Glutamatergic neuron (in vitro differentiated cells): ENCODE measurements around the gene PLAAT5. TPM values are rescaled to one million over a fixed set of nuclear protein-coding genes. Genes with fewer than 3 reads are reported as not detected.
A peak's percentile ranks its signal among the peaks of the same experiment; 100 is the strongest.
"Not testable (repeated sequence)": the region's sequence is repeated elsewhere in the genome, so short reads cannot be mapped to it uniquely, and the experiment has no call there.

Experiments
- DNase-seq: peaks from one replicate; pipeline ENCODE4 v3.0.0; 2022
- H3K27ac Mint-ChIP-seq: one replicate; pipeline ENCODE4 v1.8.0; 2020; ENCODE audit warnings: mild to moderate bottlenecking, mixed read lengths, inconsistent platforms; ENCODE audit not compliant: unreplicated experiment
- H3K27me3 Mint-ChIP-seq: one replicate; pipeline ENCODE4 v1.8.0; 2020; ENCODE audit warnings: mild to moderate bottlenecking, moderate library complexity, mixed read lengths, inconsistent platforms; ENCODE audit not compliant: unreplicated experiment
- H3K36me3 Mint-ChIP-seq: one replicate; pipeline ENCODE4 v1.8.0; 2020; ENCODE audit warnings: mild to moderate bottlenecking, mixed read lengths, inconsistent platforms; ENCODE audit not compliant: unreplicated experiment
- H3K4me1 Mint-ChIP-seq: one replicate; pipeline ENCODE4 v1.8.0; 2020; ENCODE audit warnings: mild to moderate bottlenecking, low read depth, mixed read lengths, inconsistent platforms; ENCODE audit not compliant: unreplicated experiment
- H3K4me3 Mint-ChIP-seq: one replicate; pipeline ENCODE4 v1.8.0; 2020; ENCODE audit warnings: mild to moderate bottlenecking, mixed read lengths, inconsistent platforms; ENCODE audit not compliant: unreplicated experiment
- H3K9me3 Mint-ChIP-seq: one replicate; pipeline ENCODE4 v1.8.0; 2020; ENCODE audit warnings: mild to moderate bottlenecking, moderate library complexity, mixed read lengths, inconsistent platforms; ENCODE audit not compliant: unreplicated experiment
- total RNA-seq: library from RNA; stranded (reverse); fragmentation: NEBNext Ultra II Directional; extraction: Animal tissue kit (Norgen Biotek cat#: 25700); gene quantifications from one replicate; pipeline ENCODE4 v1.2.1, GENCODE V29; 2021; ENCODE audit not compliant: unreplicated experiment
- TF ChIP-seq, protein P1 (sequence below): fragments of 200-600 bp; sonication (generic); IDR thresholded peaks from one replicate; pipeline ENCODE4 v1.5.0; 2021; ENCODE audit not compliant: partially characterized antibody, unreplicated experiment

PLAAT5 gene
- total RNA-seq, 1 donor from 2014 or later, result 11.2 TPM

DNA sequence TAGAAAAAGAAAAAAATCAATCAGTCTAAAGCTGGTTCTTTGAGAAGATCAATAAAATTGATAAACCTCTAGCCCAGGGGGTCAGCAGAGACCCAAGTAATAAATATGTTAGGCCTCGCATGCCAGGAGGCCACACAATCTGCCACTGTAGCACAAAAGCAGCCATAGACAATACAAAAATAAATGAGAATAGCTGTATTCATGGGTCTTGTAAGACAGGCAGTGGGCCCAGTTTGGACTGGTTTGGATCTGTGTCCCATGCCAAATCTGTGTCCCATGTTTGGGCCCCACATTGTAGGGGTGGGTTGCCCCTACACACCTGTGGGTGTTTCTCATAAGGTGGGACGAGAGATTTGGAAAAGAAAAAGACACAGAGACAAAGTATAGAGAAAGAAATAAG, 39.1 kb upstream of the PLAAT5 start:
- TF ChIP-seq, protein P1, sequence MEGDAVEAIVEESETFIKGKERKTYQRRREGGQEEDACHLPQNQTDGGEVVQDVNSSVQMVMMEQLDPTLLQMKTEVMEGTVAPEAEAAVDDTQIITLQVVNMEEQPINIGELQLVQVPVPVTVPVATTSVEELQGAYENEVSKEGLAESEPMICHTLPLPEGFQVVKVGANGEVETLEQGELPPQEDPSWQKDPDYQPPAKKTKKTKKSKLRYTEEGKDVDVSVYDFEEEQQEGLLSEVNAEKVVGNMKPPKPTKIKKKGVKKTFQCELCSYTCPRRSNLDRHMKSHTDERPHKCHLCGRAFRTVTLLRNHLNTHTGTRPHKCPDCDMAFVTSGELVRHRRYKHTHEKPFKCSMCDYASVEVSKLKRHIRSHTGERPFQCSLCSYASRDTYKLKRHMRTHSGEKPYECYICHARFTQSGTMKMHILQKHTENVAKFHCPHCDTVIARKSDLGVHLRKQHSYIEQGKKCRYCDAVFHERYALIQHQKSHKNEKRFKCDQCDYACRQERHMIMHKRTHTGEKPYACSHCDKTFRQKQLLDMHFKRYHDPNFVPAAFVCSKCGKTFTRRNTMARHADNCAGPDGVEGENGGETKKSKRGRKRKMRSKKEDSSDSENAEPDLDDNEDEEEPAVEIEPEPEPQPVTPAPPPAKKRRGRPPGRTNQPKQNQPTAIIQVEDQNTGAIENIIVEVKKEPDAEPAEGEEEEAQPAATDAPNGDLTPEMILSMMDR, result no peak
- Mint-ChIP-seq H3K27me3 (peaks cover under 1% of the 10 kb centered on the region), H3K9me3 (peaks cover 3% of the 10 kb centered on the region), H3K4me3 (peak overlapping the region; percentile 18), H3K4me1 (peaks cover 43% of the 10 kb centered on the region), H3K27ac (no peak overlapping the region), H3K36me3 (no peaks in the 10 kb centered on the region)
- DNase-seq, result no peak

DNA sequence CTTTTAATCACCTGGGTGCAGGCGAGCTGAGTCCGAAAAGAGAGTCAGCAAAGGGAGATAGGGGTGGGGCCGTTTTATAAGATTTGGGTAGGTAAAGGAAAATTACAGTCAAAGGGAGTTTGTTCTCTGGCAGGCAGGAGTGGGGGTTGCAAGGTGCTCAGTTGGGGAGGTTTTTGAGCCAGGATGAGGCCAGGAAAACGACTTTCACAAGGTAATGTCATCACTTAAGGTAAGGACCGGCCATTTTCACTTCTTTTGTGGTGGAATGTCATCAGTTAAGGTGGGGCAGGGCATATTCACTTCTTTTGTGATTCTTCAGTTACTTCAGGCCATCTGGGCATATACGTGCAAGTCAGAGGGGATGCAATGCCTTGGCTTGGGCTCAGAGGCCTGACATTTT, 38.4 kb upstream of the PLAAT5 start:
- H3K4me1 Mint-ChIP-seq, result peaks cover 43% of the 10 kb centered on the region
- DNase-seq, H3K9me3 Mint-ChIP-seq, H3K27ac Mint-ChIP-seq, H3K36me3 Mint-ChIP-seq, H3K27me3 Mint-ChIP-seq: not testable (repeated sequence)
- H3K4me3 Mint-ChIP-seq, result peak overlapping the region; percentile 51

DNA sequence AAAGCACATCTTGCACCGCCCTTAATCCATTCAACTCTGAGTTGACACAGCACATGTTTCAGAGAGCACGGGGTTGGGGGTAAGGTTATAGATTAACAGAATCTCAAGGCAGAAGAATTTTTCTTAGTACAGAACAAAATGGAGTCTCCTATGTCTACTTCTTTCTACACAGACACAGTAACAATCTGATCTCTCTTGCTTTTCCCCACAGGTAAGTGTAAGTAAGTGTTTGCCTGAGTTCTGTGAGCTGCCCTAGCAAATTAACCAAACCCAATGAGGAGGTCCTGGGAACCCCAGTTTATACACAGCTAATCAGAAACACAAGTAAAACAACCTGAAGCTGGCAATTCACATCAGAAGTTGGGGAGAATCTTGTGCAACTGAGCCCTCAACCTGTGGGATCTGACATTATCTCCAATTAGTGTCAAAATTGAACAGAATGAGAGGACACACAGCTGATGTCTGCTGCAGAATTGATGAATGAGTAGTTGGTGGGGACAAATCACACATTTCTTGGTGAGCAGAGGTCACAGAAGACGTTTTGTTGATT, 37.8 kb upstream of the PLAAT5 start:
- not testable (repeated sequence) for DNase-seq, H3K36me3 Mint-ChIP-seq, H3K27ac Mint-ChIP-seq, H3K27me3 Mint-ChIP-seq, H3K9me3 Mint-ChIP-seq
- H3K4me1 Mint-ChIP-seq, result peaks cover 43% of the 10 kb centered on the region
- H3K4me3 Mint-ChIP-seq, result peak overlapping the region; percentile 46

DNA sequence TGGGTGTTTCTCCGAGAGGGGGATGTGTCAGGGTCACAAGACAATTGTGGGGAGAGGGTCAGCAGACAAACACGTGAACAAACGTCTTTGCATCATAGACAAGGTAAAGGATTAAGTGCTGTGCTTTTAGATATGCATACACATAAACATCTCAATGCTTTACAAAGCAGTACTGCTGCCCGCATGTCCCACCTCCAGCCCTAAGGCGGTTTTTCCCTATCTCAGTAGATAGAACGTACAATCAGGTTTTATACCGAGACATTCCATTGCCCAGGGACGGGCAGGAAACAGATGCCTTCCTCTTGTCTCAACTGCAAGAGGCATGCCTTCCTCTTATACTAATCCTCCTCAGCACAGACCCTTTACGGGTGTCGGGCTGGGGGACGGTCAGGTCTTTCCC, 37.2 kb upstream of the PLAAT5 start:
- peaks cover 39% of the 10 kb centered on the region for H3K4me1 Mint-ChIP-seq
- H3K27ac Mint-ChIP-seq, H3K27me3 Mint-ChIP-seq, DNase-seq, H3K4me3 Mint-ChIP-seq, H3K9me3 Mint-ChIP-seq, H3K36me3 Mint-ChIP-seq: not testable (repeated sequence)

DNA sequence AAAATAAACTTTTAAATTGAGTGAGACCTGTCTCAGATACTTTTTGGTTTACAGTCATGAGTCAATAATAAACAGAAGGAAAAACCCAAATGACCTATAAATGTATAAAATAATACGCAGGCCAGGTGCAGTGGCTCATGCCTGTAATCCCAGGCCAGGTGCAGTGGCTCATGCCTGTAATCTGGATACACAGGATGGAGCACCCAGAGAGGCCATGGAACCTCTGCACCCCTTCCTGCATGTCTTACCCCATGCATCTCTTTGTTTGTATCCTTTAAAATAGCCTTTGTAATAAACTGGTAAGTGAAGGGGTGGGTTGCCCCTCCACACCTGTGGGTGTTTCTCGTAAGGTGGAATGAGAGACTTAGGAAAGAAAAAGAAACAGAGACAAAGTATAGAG, 36.7 kb upstream of the PLAAT5 start:
- H3K9me3 Mint-ChIP-seq, result peaks cover 5% of the 10 kb centered on the region
- no peaks in the 10 kb centered on the region for H3K27me3 Mint-ChIP-seq
- DNase-seq, result no peak
- TF ChIP-seq, protein P1, result no peak
- no peak overlapping the region for H3K4me3 Mint-ChIP-seq
- H3K4me1 Mint-ChIP-seq, result peaks cover 34% of the 10 kb centered on the region
- H3K36me3 Mint-ChIP-seq, result peaks cover 4% of the 10 kb centered on the region
- no peak overlapping the region for H3K27ac Mint-ChIP-seq

DNA sequence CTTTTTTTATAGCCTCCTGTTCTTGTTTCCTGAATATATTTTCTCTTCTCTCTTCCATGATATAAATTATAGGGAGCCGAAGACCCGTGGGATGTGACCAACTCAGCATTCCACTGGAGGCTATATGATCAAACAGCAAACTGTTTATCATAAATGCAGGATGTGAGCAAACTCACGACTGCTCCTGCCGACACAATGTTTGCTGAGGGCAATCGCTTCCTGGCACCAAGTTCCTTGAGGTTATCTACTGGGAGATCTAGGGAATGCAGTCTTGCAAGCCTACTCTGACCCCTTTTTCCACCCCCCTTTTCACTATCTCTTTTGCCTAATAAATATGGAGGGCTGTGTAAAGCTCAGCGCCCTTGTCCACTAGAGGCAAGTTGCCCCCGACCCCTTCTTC, 32.2 kb upstream of the PLAAT5 start:
- peaks cover 4% of the 10 kb centered on the region for H3K9me3 Mint-ChIP-seq
- H3K4me1 Mint-ChIP-seq, result peaks cover 6% of the 10 kb centered on the region
- no peaks in the 10 kb centered on the region for H3K27me3 Mint-ChIP-seq
- H3K36me3 Mint-ChIP-seq, result peaks cover 8% of the 10 kb centered on the region
- H3K4me3 Mint-ChIP-seq, result no peak overlapping the region
- TF ChIP-seq, protein P1, result no peak
- DNase-seq, result no peak
- no peak overlapping the region for H3K27ac Mint-ChIP-seq
